Transverse colon (tissue), 4 donors: ENCODE data around the gene RTF1. TPM values are rescaled to one million over a fixed set of nuclear protein-coding genes. Genes with fewer than 3 reads are reported as not detected.
A peak's percentile ranks its signal among the peaks of the same experiment; 100 is the strongest.

Experiments
- DNase-seq: peaks from one replicate; pipeline ENCODE4 v3.0.0-alpha.2; 2019
- H3K27ac ChIP-seq, 4 donors: fragments of 200-600 bp; sonication (generic); 2 replicates each; pipeline ENCODE4 v1.5.1; 2016 to 2018; ENCODE audit warnings: inconsistent platforms in 4 of 4
- H3K27me3 ChIP-seq: fragments of 200-600 bp; sonication (generic); 2 replicates; pipeline ENCODE4 v1.5.1; 2017; ENCODE audit warnings: inconsistent platforms
- H3K36me3 ChIP-seq, 4 donors: fragments of 200-600 bp; sonication (generic); 2 replicates each; pipeline ENCODE4 v1.5.1; 2017 to 2019; ENCODE audit warnings: inconsistent platforms in 4 of 4
- H3K4me1 ChIP-seq, 4 donors: fragments of 200-600 bp; sonication (generic); 2 replicates each; pipeline ENCODE4 v1.5.1; 2017 to 2020; ENCODE audit warnings: inconsistent platforms in 4 of 4
- H3K4me3 ChIP-seq, 4 donors: fragments of 200-600 bp; sonication (generic); 1 replicate in 1 of 4; 2 replicates in 3 of 4; pipeline versions ENCODE4 v1.5.1 to v1.6.1; 2017 to 2019; ENCODE audit warnings: inconsistent platforms in 4 of 4
- H3K9me3 ChIP-seq, 2 donors: fragments of 200-600 bp; sonication (generic); 2 replicates each; pipeline ENCODE4 v1.5.1; 2017 to 2019; ENCODE audit warnings: inconsistent platforms in 2 of 2
- CTCF ChIP-seq, 5 experiments: fragments of 200-600 bp in 3 of 5; fragments of 450-650 bp in 2 of 5; sonication (generic) in 3 of 5; IDR thresholded peaks; 1 replicate in 2 of 5; 2 replicates in 3 of 5; pipeline ENCODE4 v1.5.1; 2016 to 2017; ENCODE audit warnings: antibody characterized with exemption in 5 of 5, inconsistent platforms in 3 of 5, mild to moderate bottlenecking in 2 of 5, moderate library complexity in 1 of 5
- EP300 ChIP-seq: sonication (generic); formaldehyde crosslinking; IDR thresholded peaks from one replicate; pipeline ENCODE4 v1.6.1; 2017; ENCODE audit warnings: antibody characterized with exemption, low read depth
- POLR2A ChIP-seq: fragments of 450-650 bp; IDR thresholded peaks from one replicate; pipeline ENCODE4 v1.6.1; 2016; ENCODE audit warnings: antibody characterized with exemption, mild to moderate bottlenecking, moderate library complexity
- POLR2AphosphoS5 ChIP-seq, 3 donors: sonication (generic); formaldehyde crosslinking; IDR thresholded peaks; one replicate each; pipeline ENCODE4 v1.6.1; 2016; ENCODE audit warnings: antibody characterized with exemption in 3 of 3
- WGBS, 2 donors: methylation state at CpG; one replicate each; pipeline ENCODE4 v1.1.5; 2018; ENCODE audit warnings: low coverage in 1 of 2; 5-methylcytosine and 5-hydroxymethylcytosine counted together
- in situ Hi-C, 4 donors: fragments of 200-750 bp; cut with MboI; loops; one replicate each; pipeline versions ENCODE4 v1.15.0 to v1.15.1; 2017; ENCODE audit warnings: low sequenced_read_pairs in 3 of 4, low pct_ligation_motif_present in 1 of 4, low pct_unique_long_range_greater_than_20kb in 1 of 4
- intact Hi-C: fragments of 100-400 bp; cut with DNase I; formaldehyde crosslinking; loops from one replicate; pipeline ENCODE4 v1.15.1; 2023; ENCODE audit warnings: low total_unique reads
- total RNA-seq, 4 donors: library from RNA; depleted of rRNA; stranded (reverse); fragments of >200 nt; gene quantifications; one replicate each; pipeline ENCODE4 v1.1.0, GENCODE V29; 2016

RTF1 gene
- total RNA-seq, 4 donors from 2014 or later = 10.7 to 23.2 (median 17.6) TPM

GRCh38 chr15:41512512-41512939 lies 95.6 kb downstream of the RTF1 start:
- Histone ChIP-seq H3K36me3 (no peaks in the 10 kb centered on the region), H3K27me3 (peaks cover 37% of the 10 kb centered on the region), H3K4me1 (peaks cover 21 to 32% (median 29%) of the 10 kb centered on the region in 4 donors), H3K4me3 (peak overlapping the region; percentile 10 to 51 (median 26)), H3K27ac (no peak overlapping the region), H3K9me3 (no peaks in the 10 kb centered on the region)
- 7% methylated on average over 21 of the region's 33 CpGs; no CpG with 5 or more reads in 1 of the 2 donors for WGBS, 2 donors
- in situ Hi-C loops (no loop called here), intact Hi-C loops (no loop called here)
- DNase-seq = no peak
- no peak for TF ChIP-seq EP300
- no peak for TF ChIP-seq CTCF (IDR thresholded peaks at IDR 0.05)
- TF ChIP-seq POLR2A = no peak
- TF ChIP-seq POLR2AphosphoS5 (IDR thresholded peaks at IDR 0.05) = no peak

GRCh38 chr15:41512940-41513505 lies 96.1 kb downstream of the RTF1 start:
- Histone ChIP-seq H3K9me3 (no peaks in the 10 kb centered on the region), H3K4me3 (peak overlapping the region; percentile 10 to 51 (median 26)), H3K36me3 (no peaks in the 10 kb centered on the region), H3K27me3 (peaks cover 37% of the 10 kb centered on the region), H3K4me1 (peaks cover 21 to 29% (median 28%) of the 10 kb centered on the region in 4 donors), H3K27ac (no peak overlapping the region)
- peak; percentile 61 for DNase-seq
- TF ChIP-seq POLR2AphosphoS5 (IDR thresholded peaks at IDR 0.05) = no peak
- TF ChIP-seq POLR2A = no peak
- TF ChIP-seq EP300 = no peak
- TF ChIP-seq CTCF (IDR thresholded peaks at IDR 0.05) = peak in 1 of 5 experiments; percentile 11
- in situ Hi-C loops = no loop called here
- 1 to 5% methylated on average over 4 to 40 of the region's 40 CpGs for WGBS, 2 donors
- intact Hi-C loops = no loop called here

GRCh38 chr15:41513506-41514227 lies 96.8 kb downstream of the RTF1 start, which contains the start of gene LTK:
Gene LTK, minus strand, starts transcription at chr15:41513827. Its CDS starts 118 bp downstream, at chr15:41513709.
- Histone ChIP-seq H3K36me3 (no peaks in the 10 kb centered on the region), H3K9me3 (no peaks in the 10 kb centered on the region), H3K27me3 (peaks cover 37% of the 10 kb centered on the region), H3K4me3 (peak within 1 kb of the TSS; percentile 10 to 51 (median 26)), H3K27ac (no peak within 1 kb of the TSS), H3K4me1 (peaks cover 21 to 28% (median 27%) of the 10 kb centered on the region in 4 donors)
- in situ Hi-C loops (no loop called here), intact Hi-C loops (no loop called here)
- TF ChIP-seq POLR2AphosphoS5 (IDR thresholded peaks at IDR 0.05) = no peak
- TF ChIP-seq CTCF (IDR thresholded peaks at IDR 0.05) = no peak
- no peak for TF ChIP-seq EP300
- no peak for TF ChIP-seq POLR2A
- 11% methylated on average over 32 of the region's 33 CpGs; no CpG with 5 or more reads in 1 of the 2 donors for WGBS, 2 donors
- DNase-seq = peak; percentile 52

GRCh38 chr15:41517895-41518449 lies 101.1 kb downstream of the RTF1 start:
- Histone ChIP-seq H3K27me3 (peaks cover 10% of the 10 kb centered on the region), H3K4me3 (no peak overlapping the region), H3K27ac (no peak overlapping the region), H3K4me1 (peaks cover 8 to 10% (median 9%) of the 10 kb centered on the region in 4 donors), H3K36me3 (peaks cover 0 to 4% (median 0%) of the 10 kb centered on the region in 4 donors), H3K9me3 (no peaks in the 10 kb centered on the region)
- 95 to 100% methylated on average over 8 of the region's 8 CpGs for WGBS, 2 donors
- intact Hi-C loops (no loop called here), in situ Hi-C loops (no loop called here)
- DNase-seq = no peak
- TF ChIP-seq CTCF (IDR thresholded peaks at IDR 0.05) (no peak), POLR2A (no peak), POLR2AphosphoS5 (IDR thresholded peaks at IDR 0.05) (no peak), EP300 (no peak)
